Endothelial cell of umbilical vein (primary cell): Measurements from ENCODE around the gene MDFIC. TPM values are rescaled to one million over a fixed set of nuclear protein-coding genes. Genes with fewer than 3 reads are reported as not detected.

Experiments used
- BruUV-seq: library from RNA; stranded (reverse); fragments of 400-500 nt; replicated peaks from 2 replicates; lab custom pipeline; 2021; lab: Mats Ljungman, UMichigan
- CTCF ChIA-PET: fragments of 300-600, 350-600 bp; sonication (Branson Sonifier 250); formaldehyde crosslinking; loops from one replicate; lab custom pipeline; 2021; ENCODE audit warnings: antibody characterized with exemption, inconsistent platforms; lab: Charles Lee
- POLR2A ChIA-PET: fragments of 300-600, 350-600 bp; sonication (Branson Sonifier 250); formaldehyde crosslinking; loops from one replicate; lab custom pipeline; 2021; ENCODE audit warnings: antibody characterized with exemption, inconsistent platforms; lab: Charles Lee
- DNase-seq: peaks from one replicate; pipeline ENCODE4 v3.0.0-alpha.2; 2011; ENCODE audit warnings: low read depth, low spot score
- FAIRE-seq: peaks from 2 replicates; lab custom pipeline; 2011; peaks lifted over from hg19 to GRCh38; lab: Jason Lieb, UNC
- H2AFZ ChIP-seq: 2 replicates; pipeline ENCODE4 v1.6.0; 2012; ENCODE audit warnings: low read depth, low read length, control low read depth, inconsistent platforms
- H3K27ac ChIP-seq: 2 replicates; pipeline ENCODE4 v1.5.1; 2011; ENCODE audit warnings: low read depth, mild to moderate bottlenecking, control low read depth, low read length, moderate library complexity; ENCODE audit not compliant: insufficient read depth
- H3K27me3 ChIP-seq, 2 experiments: 2 replicates each; pipeline versions ENCODE4 v1.6.0 to v1.6.1; 2011; ENCODE audit warnings: low read length in 2 of 2, mixed read lengths in 1 of 2; ENCODE audit not compliant: control insufficient read depth in 2 of 2, insufficient read depth in 2 of 2
- H3K36me3 ChIP-seq, 2 experiments: 2 replicates in 1 of 2; 3 replicates in 1 of 2; pipeline ENCODE4 v1.5.1; 2011; ENCODE audit warnings: low read length in 2 of 2, mild to moderate bottlenecking in 1 of 2, moderate library complexity in 1 of 2; ENCODE audit not compliant: control insufficient read depth in 2 of 2, insufficient read depth in 2 of 2; ENCODE audit errors: extremely low read depth in 1 of 2
- H3K4me1 ChIP-seq: 3 replicates; pipeline ENCODE4 v1.5.1; 2011; ENCODE audit warnings: mild to moderate bottlenecking, low read length; ENCODE audit not compliant: control insufficient read depth, insufficient read depth; ENCODE audit errors: extremely low read depth
- H3K4me2 ChIP-seq: 2 replicates; pipeline ENCODE4 v1.6.1; 2011; ENCODE audit warnings: low read length, control low read depth, mixed read lengths; ENCODE audit not compliant: insufficient read depth
- H3K4me3 ChIP-seq, 3 experiments: fragments of 200-600 bp in 1 of 3; sonication (generic), shearing (Covaris generic) in 1 of 3; replicated peaks in 1 of 3; 2 replicates each; pipeline ENCODE4 v1.5.1; 2011 to 2016; ENCODE audit warnings: control low read depth in 3 of 3, low read length in 3 of 3, mild to moderate bottlenecking in 2 of 3, inconsistent platforms in 1 of 3, low read depth in 1 of 3, moderate library complexity in 1 of 3; ENCODE audit not compliant: insufficient read depth in 1 of 3
- H3K79me2 ChIP-seq: 2 replicates; pipeline ENCODE4 v1.6.0; 2012; ENCODE audit warnings: low read length, inconsistent platforms; ENCODE audit not compliant: control insufficient read depth, insufficient read depth
- H3K9ac ChIP-seq: replicated peaks from 2 replicates; pipeline ENCODE3; 2011; ENCODE audit warnings: low read length, control low read depth; ENCODE audit not compliant: insufficient read depth; ENCODE audit errors: extremely low read depth
- H3K9me1 ChIP-seq: replicated peaks from 3 replicates; pipeline ENCODE4 v1.6.0; 2011; ENCODE audit warnings: mild to moderate bottlenecking, low read length; ENCODE audit not compliant: control insufficient read depth, insufficient read depth; ENCODE audit errors: extremely low read depth
- H3K9me3 ChIP-seq: replicated peaks from 2 replicates; pipeline ENCODE4 v1.5.1; 2012; ENCODE audit warnings: low read length, inconsistent platforms; ENCODE audit not compliant: control insufficient read depth, insufficient read depth
- H4K20me1 ChIP-seq: replicated peaks from 2 replicates; pipeline ENCODE3; 2011; ENCODE audit warnings: mild to moderate bottlenecking, low read length; ENCODE audit not compliant: control insufficient read depth, insufficient read depth; ENCODE audit errors: extremely low read depth
- CTCF ChIP-seq, 2 donors: IDR thresholded peaks; 1 replicate in 1 of 2; 2 replicates in 1 of 2; pipeline ENCODE4 v1.5.1; 2011; ENCODE audit warnings: low read length in 2 of 2, mild to moderate bottlenecking in 2 of 2, moderate library complexity in 2 of 2, control low read depth in 1 of 2, inconsistent platforms in 1 of 2, low read depth in 1 of 2; ENCODE audit not compliant: insufficient read depth in 1 of 2; ENCODE audit errors: extremely low read depth in 1 of 2
- FOS ChIP-seq: IDR thresholded peaks from 2 replicates; pipeline ENCODE4 v1.6.1; 2011; ENCODE audit warnings: mild to moderate bottlenecking, low read length, moderate library complexity, borderline replicate concordance; ENCODE audit not compliant: insufficient read depth
- GATA2 ChIP-seq: IDR thresholded peaks from 2 replicates; pipeline ENCODE4 v1.7.0; 2011; ENCODE audit warnings: low read depth, mild to moderate bottlenecking, moderate library complexity, mixed read lengths, low read length; ENCODE audit not compliant: insufficient read length, insufficient read depth
- JUN ChIP-seq: IDR thresholded peaks from 2 replicates; pipeline ENCODE4 v1.6.1; 2011; ENCODE audit warnings: borderline replicate concordance, low read depth; ENCODE audit not compliant: insufficient read length, insufficient read depth
- MAX ChIP-seq: IDR thresholded peaks from 2 replicates; pipeline ENCODE4 v1.6.1; 2011; ENCODE audit not compliant: insufficient read depth, insufficient read length
- MYC ChIP-seq: IDR thresholded peaks from one replicate; pipeline ENCODE4 v1.6.1; 2011; ENCODE audit warnings: mild to moderate bottlenecking, low read depth, low read length
- POLR2A ChIP-seq: IDR thresholded peaks from 2 replicates; pipeline ENCODE4 v1.6.1; 2012; ENCODE audit warnings: low read depth, mild to moderate bottlenecking, control low read depth, low read length
- POLR2AphosphoS5 ChIP-seq: IDR thresholded peaks from 2 replicates; pipeline ENCODE4 v1.6.1; 2012; ENCODE audit warnings: low read depth, mild to moderate bottlenecking, control low read depth, low read length, moderate library complexity; ENCODE audit not compliant: insufficient read depth
- dilution Hi-C: fragments of 300-500 bp; cut with MboI; formaldehyde crosslinking; loops from one replicate; pipeline ENCODE4 v1.15.0; 2019; ENCODE audit warnings: low sequenced_read_pairs; ENCODE audit not compliant: extremely low pct_ligation_motif_present
- intact Hi-C: fragments of 100-400 bp; cut with micrococcal nuclease; formaldehyde crosslinking; loops from one replicate; pipeline ENCODE4 v1.10.0; 2022
- polyA plus RNA-seq, 4 experiments: library from polyadenylated mRNA; depleted of rRNA in 3 of 4; stranded (reverse) in 3 of 4; unstranded in 1 of 4; fragments of >200 nt; gene quantifications; 2 replicates each; pipeline versions ENCODE4 v1.2.1 to v1.2.3, GENCODE V29; 2011 to 2012; ENCODE audit warnings: missing spikeins in 1 of 4
- total RNA-seq: library from RNA; stranded (reverse); gene quantifications from 2 replicates; pipeline ENCODE4 v1.2.3, GENCODE V29; 2021

Gene MDFIC
- total and polyA plus RNA-seq, 2 donors (not counting 3 experiments of a cell fraction or from before 2014, with no cell fraction given) = 6.5 to 14.2 TPM

GRCh38 chr7:114970732-114971131 is 48.8 kb downstream of the MDFIC start:
- Histone ChIP-seq H3K4me1 (no peaks in the 10 kb centered on the region), H3K27me3 (no peaks in the 10 kb centered on the region), H3K9me1 (no peaks in the 10 kb centered on the region), H3K27ac (no peak overlapping the region), H3K4me2 (no peak overlapping the region), H3K9ac (no peak overlapping the region), H3K4me3 (no peak overlapping the region), H2AFZ (no peak overlapping the region), H3K79me2 (no peaks in the 10 kb centered on the region), H3K9me3 (no peaks in the 10 kb centered on the region), H4K20me1 (no peaks in the 10 kb centered on the region), H3K36me3 (no peaks in the 10 kb centered on the region)
- CTCF ChIA-PET = no interaction called here
- no peak for TF ChIP-seq CTCF (IDR thresholded peaks at IDR 0.05; ENCODE audit: extremely low read depth in 1 of 2, insufficient read depth in 1 of 2, low read depth in 1 of 2, low read length in 2 of 2)
- no peak for TF ChIP-seq JUN
- TF ChIP-seq MYC = no peak
- TF ChIP-seq FOS = no peak
- TF ChIP-seq GATA2 = no peak
- POLR2A ChIA-PET = no interaction called here
- DNase-seq = no peak
- BruUV-seq = no TSS peak
- dilution Hi-C loops (no loop called here), intact Hi-C loops (no loop called here)
- no peak for FAIRE-seq

GRCh38 chr7:114972567-114972966 is 50.7 kb downstream of the MDFIC start:
- H3K9ac ChIP-seq = no peak overlapping the region
- DNase-seq (no peak), FAIRE-seq (no peak)
- H3K4me1 ChIP-seq = no peaks in the 10 kb centered on the region
- POLR2A ChIA-PET = no interaction called here
- dilution Hi-C loops (no loop called here), intact Hi-C loops (no loop called here)
- TF ChIP-seq POLR2A = no peak
- TF ChIP-seq MYC = no peak
- TF ChIP-seq JUN = no peak
- TF ChIP-seq CTCF (IDR thresholded peaks at IDR 0.05; ENCODE audit: extremely low read depth in 1 of 2, insufficient read depth in 1 of 2, low read depth in 1 of 2, low read length in 2 of 2) = no peak
- TF ChIP-seq FOS = no peak
- TF ChIP-seq GATA2 = no peak
- no peak for TF ChIP-seq MAX
- no peak for TF ChIP-seq POLR2AphosphoS5
- CTCF ChIA-PET = no interaction called here
- H3K4me3 ChIP-seq = no peak overlapping the region
- H3K27ac ChIP-seq = no peak overlapping the region
- no peaks in the 10 kb centered on the region for H3K27me3 ChIP-seq
- no peaks in the 10 kb centered on the region for H3K79me2 ChIP-seq
- no peaks in the 10 kb centered on the region for H3K36me3 ChIP-seq
- H4K20me1 ChIP-seq = no peaks in the 10 kb centered on the region
- no peak overlapping the region for H2AFZ ChIP-seq
- BruUV-seq = no TSS peak
- H3K9me1 ChIP-seq = no peaks in the 10 kb centered on the region
- no peaks in the 10 kb centered on the region for H3K9me3 ChIP-seq
- no peak overlapping the region for H3K4me2 ChIP-seq
